ENCODE data around the gene RAPGEF5. TPM values are rescaled to one million over a fixed set of nuclear protein-coding genes. Genes with fewer than 3 reads are reported as not detected.

RAPGEF5 gene
- total RNA-seq, 1 experiment from 2014 or later: 15.6 TPM

- Histone ChIP-seq H3K36me3 (ENCODE audit: control insufficient read depth in 1 of 2, insufficient read depth in 2 of 2, low read length in 2 of 2) (peaks cover 0 to 5% of the 10 kb centered on the region in 2 experiments; a peak in 2 of 4 replicates), H3K9me3 (ENCODE audit: control insufficient read depth in 1 of 2, insufficient read depth in 1 of 2, low read depth in 1 of 2, low read length in 2 of 2) (no peaks in the 10 kb centered on the region), H2AFZ (ENCODE audit: low read depth, low read length, poor library complexity, severe bottlenecking) (no peak overlapping the region), H4K20me1 (ENCODE audit: insufficient read depth) (no peaks in the 10 kb centered on the region), H3K4me2 (ENCODE audit: low read length) (no peak overlapping the region), H3K27ac (ENCODE audit: low read depth, low read length) (no peak overlapping the region), H3K9me2 (ENCODE audit: insufficient read depth) (no peaks in the 10 kb centered on the region), H3K79me2 (ENCODE audit: insufficient read depth, low read length) (peaks cover 14% of the 10 kb centered on the region), H3K4me1 (ENCODE audit: control insufficient read depth in 1 of 2, insufficient read depth in 2 of 2, low read length in 2 of 2) (0 out of 4 replicates have a peak, but pooled peaks cover 0 to 3% of the 10 kb centered on the region in 2 experiments), H3K27me3 (ENCODE audit: insufficient read depth, low read length) (no peaks in the 10 kb centered on the region), H3K4me3 (replicated peaks in 1 of 2; ENCODE audit: low read depth in 1 of 2, low read length in 2 of 2) (no peak overlapping the region), H3K9ac (ENCODE audit: low read length) (no peak overlapping the region)
- POLR2A ChIA-PET: no interaction called here
- RAD21 ChIA-PET (ENCODE audit: low non-redundant PET in 1 of 2, low total read pairs in 2 of 2, uncharacterized antibody in 2 of 2, unreplicated experiment in 2 of 2): no interaction called here
- ATAC-seq (no peak), DNase-seq (ENCODE audit: low read depth, low spot score) (no peak)
- CTCF ChIA-PET: no interaction called here
- intact Hi-C loops (cut with micrococcal nuclease): no loop called here
- BruUV-seq (replicated peaks): no TSS peak
- TF ChIP-seq TCF7L2 (IDR thresholded peaks at IDR 0.05; ENCODE audit: borderline replicate concordance, extremely low read depth, insufficient read depth, insufficient read length): no peak
- no peak for TF ChIP-seq EGR1 (IDR thresholded peaks at IDR 0.05; ENCODE audit: low read depth)
- no peak for TF ChIP-seq CEBPB (IDR thresholded peaks at IDR 0.05; ENCODE audit: low read depth)
- TF ChIP-seq ZNF274 (IDR thresholded peaks at IDR 0.05; ENCODE audit: low read depth, low read length): no peak
- no peak for TF ChIP-seq YY1 (IDR thresholded peaks at IDR 0.05; ENCODE audit: extremely low read depth, insufficient replicate concordance, low read depth, low read length)
- no peak for TF ChIP-seq ATF3 (IDR thresholded peaks at IDR 0.05)
- no peak for TF ChIP-seq ZBTB33 (IDR thresholded peaks at IDR 0.05; ENCODE audit: extremely low read depth, insufficient replicate concordance, low read length)
- no peak for TF ChIP-seq REST (IDR thresholded peaks at IDR 0.05; ENCODE audit: low read depth)
- no peak for TF ChIP-seq POLR2A (IDR thresholded peaks at IDR 0.05; ENCODE audit: borderline replicate concordance, extremely low read depth, insufficient read depth, insufficient read length)
- no peak for TF ChIP-seq ZFX (IDR thresholded peaks at IDR 0.05)
- TF ChIP-seq SRF (IDR thresholded peaks at IDR 0.05; ENCODE audit: low read depth): no peak
- TF ChIP-seq JUND (IDR thresholded peaks at IDR 0.05): no peak
- no peak for TF ChIP-seq CBX3 (IDR thresholded peaks at IDR 0.05; ENCODE audit: low read depth)
- no peak for TF ChIP-seq RAD21 (IDR thresholded peaks at IDR 0.05; ENCODE audit: low read depth)
- TF ChIP-seq, protein P1, sequence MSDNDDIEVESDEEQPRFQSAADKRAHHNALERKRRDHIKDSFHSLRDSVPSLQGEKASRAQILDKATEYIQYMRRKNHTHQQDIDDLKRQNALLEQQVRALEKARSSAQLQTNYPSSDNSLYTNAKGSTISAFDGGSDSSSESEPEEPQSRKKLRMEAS (IDR thresholded peaks at IDR 0.05): no peak
- no peak for TF ChIP-seq EZH2phosphoT487 (IDR thresholded peaks at IDR 0.05; ENCODE audit: borderline replicate concordance)
- TF ChIP-seq ELF1 (IDR thresholded peaks at IDR 0.05; ENCODE audit: borderline replicate concordance, low read depth): no peak
These were observed 39.3 kb downstream of the RAPGEF5 start for GRCh38 chr7:22317632-22318031.
